Activated CD4-positive, CD25-positive, alpha-beta regulatory T cell treated with anti-CD3 and anti-CD28 coated beads, Interleukin-2, amount 50 U/mL, for 16 hours (primary cell): ENCODE results near the gene SLC35G6.

ENCODE experiments used
- DNase-seq: peaks from one replicate; pipeline ENCODE4 v3.0.0-alpha.2; 2020; ENCODE audit warnings: low read depth, low spot score

The SLC35G6 gene

DNA sequence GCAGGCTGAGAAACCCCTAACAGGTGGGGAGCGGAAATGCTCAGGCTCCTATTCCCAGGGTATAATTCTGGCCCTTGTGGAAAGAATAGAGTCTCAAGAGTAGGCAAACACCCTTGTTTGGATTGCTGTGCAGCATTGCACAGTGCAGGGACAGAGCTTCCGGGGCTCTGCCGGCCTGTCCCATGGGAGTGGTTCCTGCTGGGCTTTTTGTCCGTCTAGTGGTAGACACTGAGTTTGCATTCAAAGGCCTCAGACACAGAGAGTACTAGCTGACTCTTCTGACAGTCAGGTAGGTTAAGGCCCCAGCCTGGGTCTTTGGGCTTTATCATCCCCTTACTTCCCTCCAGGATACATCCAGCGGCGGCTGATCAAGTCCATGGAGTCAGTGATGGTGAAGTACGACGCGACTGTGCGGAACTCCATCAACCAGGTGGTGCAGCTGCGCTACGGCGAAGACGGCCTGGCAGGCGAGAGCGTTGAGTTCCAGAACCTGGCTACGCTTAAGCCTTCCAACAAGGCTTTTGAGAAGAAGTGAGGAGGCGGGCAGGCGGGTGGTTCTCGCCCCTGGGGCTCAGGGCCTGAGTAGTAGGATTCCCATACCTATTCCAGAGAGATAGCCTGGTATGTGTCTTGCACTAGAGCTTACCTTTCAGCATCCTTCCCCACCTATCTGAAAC is 21.1 kb downstream of the SLC35G6 start:
- no peak for DNase-seq

DNA sequence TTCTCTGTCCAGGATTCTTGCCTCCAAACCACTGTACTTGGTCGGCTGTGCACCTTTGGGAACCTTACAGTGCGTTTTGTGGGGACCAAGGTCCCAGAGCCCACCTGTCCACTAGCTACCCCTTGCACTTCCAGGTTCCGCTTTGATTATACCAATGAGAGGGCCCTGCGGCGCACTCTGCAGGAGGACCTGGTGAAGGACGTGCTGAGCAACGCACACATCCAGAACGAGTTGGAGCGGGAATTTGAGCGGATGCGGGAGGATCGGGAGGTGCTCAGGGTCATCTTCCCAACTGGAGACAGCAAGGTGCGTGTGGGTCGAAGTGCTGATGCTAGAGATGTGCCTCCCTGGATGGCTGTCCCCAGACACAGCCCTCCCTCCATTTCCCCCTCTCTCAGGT is 21.7 kb downstream of the SLC35G6 start:
- DNase-seq = no peak

DNA sequence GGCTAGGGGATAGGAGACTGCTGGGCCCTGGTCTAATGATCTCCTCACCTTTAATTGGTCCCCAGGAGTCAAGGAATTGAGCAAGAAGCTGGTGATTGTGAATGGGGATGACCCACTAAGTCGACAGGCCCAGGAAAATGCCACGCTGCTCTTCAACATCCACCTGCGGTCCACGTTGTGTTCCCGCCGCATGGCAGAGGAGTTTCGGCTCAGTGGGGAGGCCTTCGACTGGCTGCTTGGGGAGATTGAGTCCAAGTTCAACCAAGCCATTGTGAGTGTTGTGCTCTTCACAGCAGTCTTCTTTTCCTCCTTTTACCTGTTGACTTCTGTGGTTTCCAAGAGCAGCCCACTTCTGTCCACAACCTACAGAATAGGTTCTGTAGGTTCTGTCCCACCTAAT is 22.3 kb downstream of the SLC35G6 start:
- no peak for DNase-seq

DNA sequence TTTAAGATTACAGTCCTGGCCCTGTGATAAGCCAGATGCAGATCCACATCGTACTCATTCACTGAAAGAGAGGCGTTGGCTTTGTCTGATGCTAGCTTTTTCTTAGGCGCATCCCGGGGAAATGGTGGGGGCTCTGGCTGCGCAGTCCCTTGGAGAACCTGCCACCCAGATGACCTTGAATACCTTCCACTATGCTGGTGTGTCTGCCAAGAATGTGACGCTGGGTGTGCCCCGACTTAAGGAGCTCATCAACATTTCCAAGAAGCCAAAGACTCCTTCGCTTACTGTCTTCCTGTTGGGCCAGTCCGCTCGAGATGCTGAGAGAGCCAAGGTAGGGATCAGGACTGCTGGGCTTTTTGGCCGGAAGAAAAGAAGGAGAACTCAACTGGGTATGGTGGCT is 26.9 kb downstream of the SLC35G6 start:
- no peak for DNase-seq

DNA sequence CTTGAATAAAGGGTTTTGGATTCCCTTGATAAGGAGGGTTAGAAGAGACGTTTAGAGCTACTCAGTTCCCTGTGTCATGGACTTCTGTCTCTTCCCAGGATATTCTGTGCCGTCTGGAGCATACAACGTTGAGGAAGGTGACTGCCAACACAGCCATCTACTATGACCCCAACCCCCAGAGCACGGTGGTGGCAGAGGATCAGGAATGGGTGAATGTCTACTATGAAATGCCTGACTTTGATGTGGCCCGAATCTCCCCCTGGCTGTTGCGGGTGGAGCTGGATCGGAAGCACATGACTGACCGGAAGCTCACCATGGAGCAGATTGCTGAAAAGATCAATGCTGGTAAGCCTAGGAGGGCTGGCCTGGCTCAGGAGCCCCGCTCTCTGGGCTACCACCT is 27.6 kb downstream of the SLC35G6 start:
- no peak for DNase-seq

DNA sequence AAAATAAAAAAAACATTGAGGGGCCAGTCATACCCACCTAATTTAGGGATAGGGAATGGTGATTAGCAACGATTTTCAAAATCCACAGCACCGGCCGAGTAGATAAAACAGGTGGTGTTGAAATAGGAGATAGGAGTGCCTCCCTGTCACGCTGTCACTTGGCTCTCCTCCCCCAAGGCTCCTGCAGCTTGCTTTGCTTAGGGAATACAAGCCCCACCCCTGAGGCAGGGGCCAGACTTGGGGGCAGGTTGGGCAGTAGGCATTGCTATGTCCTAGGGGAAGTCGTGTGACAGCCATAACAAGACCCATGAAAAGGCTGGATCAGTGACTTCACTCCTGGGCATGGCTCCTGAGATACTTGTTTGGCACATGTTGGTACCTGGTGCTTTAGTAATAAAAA is 28.7 kb downstream of the SLC35G6 start:
- no peak for DNase-seq

DNA sequence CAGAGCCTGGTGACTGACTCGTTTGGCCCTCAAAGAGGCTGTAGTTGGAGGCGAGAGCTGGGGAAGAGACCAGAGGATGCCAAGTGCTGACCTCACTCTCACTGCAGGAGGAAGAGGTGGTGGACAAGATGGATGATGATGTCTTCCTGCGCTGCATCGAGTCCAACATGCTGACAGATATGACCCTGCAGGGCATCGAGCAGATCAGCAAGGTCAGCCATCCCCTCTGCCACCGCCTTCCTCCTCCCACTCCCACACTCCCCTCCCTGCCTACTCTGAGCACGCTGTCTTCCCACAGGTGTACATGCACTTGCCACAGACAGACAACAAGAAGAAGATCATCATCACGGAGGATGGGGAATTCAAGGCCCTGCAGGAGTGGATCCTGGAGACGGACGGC is 29.9 kb downstream of the SLC35G6 start:
- no peak for DNase-seq

DNA sequence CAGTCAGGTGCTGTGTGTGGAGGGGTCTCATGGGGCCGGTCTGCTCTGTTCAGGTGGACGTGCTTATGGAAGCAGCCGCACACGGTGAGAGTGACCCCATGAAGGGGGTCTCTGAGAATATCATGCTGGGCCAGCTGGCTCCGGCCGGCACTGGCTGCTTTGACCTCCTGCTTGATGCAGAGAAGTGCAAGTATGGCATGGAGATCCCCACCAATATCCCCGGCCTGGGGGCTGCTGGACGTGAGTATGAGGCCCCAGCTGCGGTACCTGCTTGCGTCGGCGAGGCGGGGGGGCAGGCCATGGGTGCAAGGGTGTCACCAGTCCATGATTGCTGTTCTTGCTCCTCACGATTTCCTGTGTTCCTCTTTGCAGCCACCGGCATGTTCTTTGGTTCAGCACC is 30.9 kb downstream of the SLC35G6 start:
- DNase-seq = no peak

DNA sequence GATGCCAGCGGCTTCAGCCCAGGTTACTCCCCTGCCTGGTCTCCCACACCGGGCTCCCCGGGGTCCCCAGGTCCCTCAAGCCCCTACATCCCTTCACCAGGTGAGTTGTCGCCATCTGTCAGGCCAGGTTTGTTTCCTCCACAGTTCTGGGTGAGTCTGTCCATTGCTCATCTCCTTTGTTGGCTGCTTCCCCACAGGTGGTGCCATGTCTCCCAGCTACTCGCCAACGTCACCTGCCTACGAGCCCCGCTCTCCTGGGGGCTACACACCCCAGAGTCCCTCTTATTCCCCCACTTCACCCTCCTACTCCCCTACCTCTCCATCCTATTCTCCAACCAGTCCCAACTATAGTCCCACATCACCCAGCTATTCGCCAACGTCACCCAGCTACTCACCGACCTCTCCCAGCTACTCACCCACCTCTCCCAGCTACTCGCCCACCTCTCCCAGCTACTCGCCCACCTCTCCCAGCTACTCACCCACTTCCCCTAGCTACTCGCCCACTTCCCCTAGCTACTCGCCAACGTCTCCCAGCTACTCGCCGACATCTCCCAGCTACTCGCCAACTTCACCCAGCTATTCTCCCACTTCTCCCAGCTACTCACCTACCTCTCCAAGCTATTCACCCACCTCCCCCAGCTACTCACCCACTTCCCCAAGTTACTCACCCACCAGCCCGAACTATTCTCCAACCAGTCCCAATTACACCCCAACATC is 31.7 kb downstream of the SLC35G6 start:
- no peak for DNase-seq

DNA sequence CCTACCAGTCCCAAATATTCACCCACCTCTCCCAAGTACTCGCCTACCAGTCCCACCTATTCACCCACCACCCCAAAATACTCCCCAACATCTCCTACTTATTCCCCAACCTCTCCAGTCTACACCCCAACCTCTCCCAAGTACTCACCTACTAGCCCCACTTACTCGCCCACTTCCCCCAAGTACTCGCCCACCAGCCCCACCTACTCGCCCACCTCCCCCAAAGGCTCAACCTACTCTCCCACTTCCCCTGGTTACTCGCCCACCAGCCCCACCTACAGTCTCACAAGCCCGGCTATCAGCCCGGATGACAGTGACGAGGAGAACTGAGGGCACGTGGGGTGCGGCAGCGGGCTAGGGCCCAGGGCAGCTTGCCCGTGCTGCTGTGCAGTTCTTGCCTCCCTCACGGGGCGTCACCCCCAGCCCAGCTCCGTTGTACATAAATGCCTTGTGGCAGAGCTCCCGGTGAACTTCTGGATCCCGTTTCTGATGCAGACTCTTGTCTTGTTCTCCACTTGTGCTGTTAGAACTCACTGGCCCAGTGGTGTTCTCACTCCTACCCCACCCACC is 32.7 kb downstream of the SLC35G6 start:
- no peak for DNase-seq

DNA sequence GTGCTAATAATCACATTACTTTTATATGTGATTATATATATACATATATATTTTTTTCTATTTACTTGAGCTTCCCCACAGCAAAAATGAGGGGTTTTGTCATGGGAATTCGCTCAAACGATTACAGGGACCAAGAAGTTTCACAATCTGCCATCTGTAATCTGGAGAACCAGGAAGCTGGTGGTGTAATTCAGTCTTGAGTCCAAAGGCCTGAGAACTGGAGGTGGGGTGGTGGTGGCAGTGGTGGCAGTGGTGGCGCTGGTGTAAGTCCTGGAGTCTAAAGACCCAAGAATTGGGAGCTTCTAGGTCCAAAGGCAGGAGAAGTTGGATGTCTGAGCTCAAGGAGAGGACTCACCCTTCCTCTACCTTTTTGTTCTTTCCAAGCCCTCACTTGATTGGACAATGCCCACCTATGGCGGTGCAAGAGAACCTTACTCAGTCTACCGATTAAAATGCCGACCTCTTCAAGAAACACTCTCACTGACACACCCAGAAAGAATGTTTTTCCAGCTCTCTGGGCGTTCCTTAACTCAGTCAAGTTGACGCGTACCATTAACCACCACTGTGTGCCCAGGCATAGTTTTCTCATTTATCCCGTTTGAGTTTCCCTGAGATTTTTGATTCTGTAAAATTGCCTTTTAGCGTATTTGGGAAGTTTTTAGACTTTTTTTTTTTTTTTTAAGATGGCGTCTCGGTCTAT is 34.8 kb downstream of the SLC35G6 start:
- no peak for DNase-seq

DNA sequence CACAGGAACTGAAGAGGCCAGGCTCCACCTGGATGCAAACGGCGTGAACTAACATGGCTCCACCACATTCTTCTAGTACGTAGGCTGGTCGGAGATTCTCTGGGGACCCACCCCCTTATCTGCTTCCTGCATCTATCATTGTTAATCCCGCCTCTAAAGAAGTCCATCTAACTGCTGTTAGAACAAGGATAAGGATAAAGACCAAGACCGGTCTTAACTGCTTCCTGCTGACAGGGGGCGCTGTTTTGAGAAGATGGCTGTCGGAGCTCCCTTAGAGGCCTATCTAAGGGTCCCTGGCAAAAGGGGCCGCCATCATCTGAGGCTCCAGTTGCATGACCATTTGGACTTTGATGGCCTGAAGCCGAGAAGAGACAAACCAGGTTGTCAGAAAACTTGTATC is 41.8 kb downstream of the SLC35G6 start:
- DNase-seq = peak; percentile 10

DNA sequence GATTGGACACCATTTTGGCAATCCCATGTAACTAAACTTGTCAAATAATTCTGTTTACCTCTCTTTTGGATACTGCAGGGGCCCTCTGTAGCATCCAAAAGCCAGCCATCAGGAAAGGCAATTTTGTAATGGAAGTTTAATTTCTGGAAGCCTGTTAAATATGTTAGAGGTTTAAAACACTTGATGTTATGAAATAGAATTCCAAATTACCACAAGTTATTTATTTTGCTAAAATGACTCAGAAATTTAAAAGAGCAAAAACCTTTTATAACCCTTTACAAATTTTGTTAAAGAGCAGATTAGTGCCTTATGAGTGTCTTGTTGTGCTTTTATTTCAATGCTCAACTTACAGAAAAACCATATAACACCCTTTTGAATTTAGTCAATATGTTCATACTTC is 47.6 kb downstream of the SLC35G6 start:
- DNase-seq = no peak

DNA sequence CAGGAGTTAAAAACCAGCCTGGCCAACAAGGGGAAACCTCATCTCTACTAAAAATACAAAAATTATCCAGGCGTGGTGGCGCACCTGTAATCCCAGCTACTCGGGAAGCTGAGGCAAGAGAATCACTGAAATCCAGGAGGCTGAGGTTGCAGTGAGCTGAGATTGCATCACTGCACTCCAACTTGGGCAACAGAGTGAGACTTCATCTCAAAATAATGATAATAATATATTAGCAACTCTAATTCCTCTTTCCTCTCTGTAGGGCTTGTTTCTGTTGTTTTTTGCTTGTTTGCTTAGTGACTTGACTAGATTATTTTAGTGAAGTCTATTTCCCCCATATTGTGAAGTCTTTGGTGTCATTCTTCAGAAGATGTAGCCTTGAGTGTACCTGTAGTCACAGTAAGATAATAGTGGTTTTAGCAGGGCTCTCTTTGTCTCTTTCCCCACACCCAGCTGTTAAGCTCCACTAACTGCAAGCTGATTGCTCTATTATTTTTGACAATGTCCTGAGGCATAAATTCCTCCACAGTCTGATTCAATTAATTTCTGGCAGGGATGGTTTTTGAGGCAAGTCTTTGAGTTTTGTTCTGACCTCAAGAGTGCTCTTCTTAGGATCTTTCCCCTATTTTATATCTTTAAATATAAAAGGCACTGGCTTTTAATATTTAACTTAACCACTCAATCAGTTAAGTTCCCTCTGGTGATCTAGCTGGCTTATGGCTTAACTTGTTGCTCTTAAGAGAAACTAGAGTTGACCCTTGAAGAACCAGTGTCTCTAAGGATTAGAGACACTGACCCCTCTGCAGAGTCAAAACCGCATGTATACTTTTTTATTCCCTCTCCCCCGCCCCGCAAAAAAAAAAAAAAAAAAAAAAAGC is 49.0 kb downstream of the SLC35G6 start:
- DNase-seq = no peak
